B cell (primary cell): ENCODE results near the gene PRH2. TPM values are rescaled to one million over a fixed set of nuclear protein-coding genes. Genes with fewer than 3 reads are reported as not detected.

Experiments
- ATAC-seq: fragments of 200-7000 bp; cut with Tn5 transposase; one replicate; pipeline ENCODE4 v1.10.0; 2021; ENCODE audit warnings: low read depth, mild to moderate bottlenecking, moderate number of reproducible peaks, moderate library complexity
- CTCF ChIA-PET: fragments of 350-600 bp; sonication (Branson Sonifier 250); formaldehyde crosslinking; loops from one replicate; lab custom pipeline; 2021; ENCODE audit warnings: antibody characterized with exemption, inconsistent platforms; lab: Charles Lee
- POLR2A ChIA-PET: fragments of 350-600 bp; sonication (Branson Sonifier 250); formaldehyde crosslinking; loops from one replicate; lab custom pipeline; 2021; ENCODE audit warnings: antibody characterized with exemption; lab: Charles Lee
- DNase-seq: peaks from one replicate; pipeline ENCODE4 v3.0.0; 2013
- H2AFZ ChIP-seq: 2 replicates; pipeline ENCODE4 v1.6.1; 2012; ENCODE audit warnings: mild to moderate bottlenecking, low read depth, low read length; ENCODE audit not compliant: insufficient read depth, poor library complexity, severe bottlenecking
- H3K27ac ChIP-seq, 2 donors: 1 replicate in 1 of 2; 2 replicates in 1 of 2; pipeline ENCODE4 v1.5.1; 2012 to 2013; ENCODE audit warnings: low read length in 2 of 2, mild to moderate bottlenecking in 2 of 2, moderate library complexity in 1 of 2
- H3K27me3 ChIP-seq, 4 experiments: fragments of 200-600 bp in 1 of 4; sonication (generic) in 1 of 4; replicated peaks in 1 of 4; 1 replicate in 2 of 4; 2 replicates in 2 of 4; pipeline versions ENCODE4 v1.6.1 to v1.7.0; 2013 to 2016; ENCODE audit warnings: low read length in 3 of 4, mild to moderate bottlenecking in 2 of 4, mixed read lengths in 1 of 4, moderate library complexity in 1 of 4; ENCODE audit not compliant: insufficient read depth in 4 of 4, control insufficient read depth in 3 of 4; ENCODE audit errors: control extremely low read depth in 1 of 4
- H3K36me3 ChIP-seq, 2 experiments: replicated peaks in 1 of 2; 1 replicate in 1 of 2; 2 replicates in 1 of 2; pipeline versions ENCODE4 v1.6.1 to v1.7.1; 2013; ENCODE audit warnings: low read length in 1 of 2; ENCODE audit not compliant: insufficient read depth in 2 of 2, control insufficient read depth in 1 of 2; ENCODE audit errors: control extremely low read depth in 1 of 2, extremely low read depth in 1 of 2
- H3K4me1 ChIP-seq, 2 donors: fragments of 200-600 bp in 1 of 2; sonication (generic) in 1 of 2; 1 replicate in 1 of 2; 2 replicates in 1 of 2; pipeline versions ENCODE4 v1.5.1 to v1.6.1; 2013 to 2017; ENCODE audit warnings: low read length in 2 of 2; ENCODE audit not compliant: control insufficient read depth in 2 of 2, insufficient read depth in 2 of 2
- H3K4me2 ChIP-seq: replicated peaks from 2 replicates; pipeline ENCODE3; 2012; ENCODE audit warnings: mild to moderate bottlenecking, low read depth, low read length; ENCODE audit not compliant: poor library complexity, severe bottlenecking
- H3K4me3 ChIP-seq, 5 experiments: fragments of 200-600 bp in 1 of 5; sonication (generic) in 1 of 5; 1 replicate in 3 of 5; 2 replicates in 2 of 5; pipeline versions ENCODE4 v1.5.1 to v1.7.0; 2011 to 2016; ENCODE audit warnings: low read length in 4 of 5, mild to moderate bottlenecking in 4 of 5, low read depth in 2 of 5, control low read depth in 1 of 5, moderate library complexity in 1 of 5; ENCODE audit not compliant: insufficient read depth in 1 of 5; ENCODE audit errors: control extremely low read depth in 1 of 5, extremely low read depth in 1 of 5
- H3K79me2 ChIP-seq: fragments of 200-600 bp; sonication (generic); one replicate; pipeline ENCODE4 v1.6.0; 2016; ENCODE audit warnings: low read length; ENCODE audit not compliant: control insufficient read depth, insufficient read depth
- H3K9ac ChIP-seq: fragments of 200-600 bp; sonication (generic); 2 replicates; pipeline ENCODE4 v1.6.1; 2017; ENCODE audit warnings: mild to moderate bottlenecking, low read length, moderate library complexity
- H3K9me3 ChIP-seq, 3 donors: one replicate each; pipeline versions ENCODE4 v1.6.1 to v1.7.1; 2013; ENCODE audit warnings: low read length in 2 of 3; ENCODE audit not compliant: control insufficient read depth in 2 of 3, insufficient read depth in 1 of 3; ENCODE audit errors: control extremely low read depth in 1 of 3
- H4K20me1 ChIP-seq: 2 replicates; pipeline ENCODE4 v1.6.0; 2012; ENCODE audit warnings: mild to moderate bottlenecking, low read length; ENCODE audit not compliant: insufficient read depth, control insufficient read depth, poor library complexity, severe bottlenecking
- H3K27ac Mint-ChIP-seq: one replicate; pipeline ENCODE4 v1.8.0; 2021; ENCODE audit warnings: mixed read lengths
- H3K27me3 Mint-ChIP-seq: one replicate; pipeline ENCODE4 v1.8.0; 2021; ENCODE audit warnings: mixed read lengths
- H3K4me1 Mint-ChIP-seq: one replicate; pipeline ENCODE4 v1.8.0; 2021; ENCODE audit warnings: mixed read lengths
- H3K4me3 Mint-ChIP-seq: one replicate; pipeline ENCODE4 v1.8.0; 2021; ENCODE audit warnings: mixed read lengths
- H3K9me3 Mint-ChIP-seq: one replicate; pipeline ENCODE4 v1.8.0; 2022; ENCODE audit warnings: mixed read lengths; ENCODE audit not compliant: insufficient read depth
- CTCF ChIP-seq: fragments of 200-600 bp; IDR thresholded peaks from one replicate; pipeline ENCODE4 v1.8.0; 2022; ENCODE audit warnings: antibody characterized with exemption, mild to moderate bottlenecking
- EZH2 ChIP-seq: IDR thresholded peaks from 2 replicates; pipeline ENCODE4 v1.6.1; 2012; ENCODE audit warnings: borderline replicate concordance, low read depth, mild to moderate bottlenecking, moderate library complexity, low read length; ENCODE audit not compliant: insufficient read depth, poor library complexity, severe bottlenecking
- intact Hi-C: fragments of 100-400 bp; cut with micrococcal nuclease; formaldehyde crosslinking; loops from one replicate; pipeline ENCODE4 v1.10.0; 2022
- polyA plus RNA-seq: library from polyadenylated mRNA; depleted of rRNA; stranded (reverse); fragments of >200 nt; gene quantifications from 2 replicates; pipeline ENCODE4 v1.2.3, GENCODE V29; 2012
- total RNA-seq, 2 donors: library from RNA; stranded (reverse); fragments of 120-200 nt in 1 of 2; gene quantifications; 1 replicate in 1 of 2; 2 replicates in 1 of 2; pipeline versions ENCODE4 v1.2.3 to v1.2.4, GENCODE V29; 2013 to 2022

The PRH2 gene
- total and polyA plus RNA-seq, 2 donors (not counting 1 experiment from before 2014, with no cell fraction given), result 2.6 TPM; not detected in 1

- intact Hi-C loops, result no loop called here
- CTCF ChIA-PET, result no interaction called here
- H3K27me3 ChIP-seq, result no peaks in the 10 kb centered on the region
Measured at GRCh38 chr12:10941369-10941768, 12.3 kb downstream of the PRH2 start.

More at GRCh38 chr12:10941369-10941768, 12.3 kb downstream of the PRH2 start:
- TF ChIP-seq CTCF, result no peak
- TF ChIP-seq EZH2, result no peak
- Histone ChIP-seq H3K4me2 (no peak overlapping the region), H2AFZ (no peak overlapping the region), H3K79me2 (no peaks in the 10 kb centered on the region), H3K27ac (no peak overlapping the region), H3K4me3 (no peak overlapping the region), H3K36me3 (peaks cover 0 to 1% of the 10 kb centered on the region in 2 experiments), H3K9me3 (peaks cover 0 to 1% (median 0%) of the 10 kb centered on the region in 3 donors), H3K9ac (no peak overlapping the region), H3K4me1 (no peaks in the 10 kb centered on the region), H4K20me1 (no peaks in the 10 kb centered on the region)
- POLR2A ChIA-PET, result no interaction called here
- no peaks in the 10 kb centered on the region for H3K4me1 Mint-ChIP-seq
- no peak overlapping the region for H3K27ac Mint-ChIP-seq
- H3K27me3 Mint-ChIP-seq, result no peaks in the 10 kb centered on the region
- ATAC-seq, result no peak
- DNase-seq, result no peak
- no peak overlapping the region for H3K4me3 Mint-ChIP-seq
- no peaks in the 10 kb centered on the region for H3K9me3 Mint-ChIP-seq
